GM19043 (cell line): ENCODE data around the gene PRKCE.

ENCODE experiments used
- ATAC-seq: cut with Tn5 transposase; IDR thresholded peaks from one replicate; pipeline ENCODE4 v1.9.1; 2021; ENCODE audit warnings: low read depth; ENCODE audit not compliant: unreplicated experiment

PRKCE gene

DNA sequence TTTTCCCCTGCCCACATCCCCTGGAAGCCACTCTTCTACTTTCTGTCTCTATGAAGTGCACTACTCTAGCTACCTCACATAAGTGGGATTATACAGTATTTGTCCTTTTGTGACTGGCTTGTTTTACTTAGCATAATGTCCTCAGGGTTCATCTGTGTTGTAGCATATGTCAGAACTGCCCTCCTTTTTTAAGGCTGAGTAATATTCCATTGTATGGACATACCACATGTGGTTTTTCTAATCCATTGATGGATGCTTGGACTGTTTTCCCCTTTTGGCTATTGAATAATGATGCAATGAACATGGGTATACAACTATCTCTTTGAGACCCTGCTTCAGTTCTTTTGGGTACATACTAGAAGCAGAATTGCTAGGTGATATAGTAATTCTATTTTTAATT, 95.9 kb downstream of the PRKCE start:
- ATAC-seq, result no peak

DNA sequence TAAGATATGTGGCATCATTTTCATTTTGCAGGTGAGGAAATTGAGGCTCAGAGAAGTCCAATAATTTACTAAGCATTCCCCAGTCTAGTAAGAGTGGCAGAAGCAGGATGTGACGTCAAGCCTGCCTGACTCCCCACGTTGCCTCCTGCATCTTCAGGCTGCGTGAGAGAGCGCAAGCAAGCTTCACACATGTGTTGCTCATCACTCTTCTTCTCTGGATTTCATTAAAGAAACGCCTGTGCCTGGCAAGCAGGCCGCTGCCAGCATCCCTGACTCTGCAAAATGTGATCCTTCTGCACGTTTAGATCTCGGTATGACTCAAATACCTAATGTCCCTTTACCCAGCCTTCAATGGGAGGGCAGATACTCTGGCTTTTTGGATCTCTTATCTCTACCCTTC, 96.8 kb downstream of the PRKCE start:
- no peak for ATAC-seq

DNA sequence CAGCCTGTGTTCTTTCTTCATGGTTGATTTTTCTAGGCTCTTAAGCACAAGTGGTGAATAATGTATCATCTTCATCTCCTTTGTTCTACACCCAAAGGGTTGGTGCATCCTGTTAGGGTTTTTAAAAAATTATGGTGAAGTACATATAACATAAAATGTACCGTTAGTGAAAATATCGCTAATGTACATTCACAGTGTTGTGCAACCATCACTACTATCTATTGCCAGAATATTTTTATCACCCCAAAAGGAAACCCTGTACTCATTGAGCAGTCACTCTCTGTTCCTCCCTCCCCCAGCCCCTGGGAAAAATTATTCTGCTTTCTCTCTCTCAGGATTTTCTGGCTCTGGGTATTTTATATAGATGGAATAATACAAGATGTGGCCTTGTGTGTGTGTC, 98.5 kb downstream of the PRKCE start:
- no peak for ATAC-seq

DNA sequence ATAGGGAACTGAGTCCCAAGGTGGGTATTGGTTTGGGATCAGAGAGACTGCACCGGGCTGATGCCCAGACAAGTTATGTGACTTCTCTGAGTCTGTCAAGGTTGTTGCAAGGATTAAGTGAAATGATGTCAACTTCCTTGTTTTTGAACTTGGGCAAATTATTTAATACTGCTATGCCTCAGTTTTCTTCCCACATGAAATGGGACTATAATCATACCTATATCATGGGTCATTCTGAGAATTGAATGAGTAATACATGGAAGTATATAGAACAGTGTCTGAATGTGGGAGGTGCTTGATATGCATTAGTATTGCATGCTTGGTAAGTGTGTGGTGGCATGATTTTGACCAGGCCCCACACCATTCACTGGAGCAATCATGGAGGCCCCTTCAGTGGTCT, 99.0 kb downstream of the PRKCE start:
- no peak for ATAC-seq

DNA sequence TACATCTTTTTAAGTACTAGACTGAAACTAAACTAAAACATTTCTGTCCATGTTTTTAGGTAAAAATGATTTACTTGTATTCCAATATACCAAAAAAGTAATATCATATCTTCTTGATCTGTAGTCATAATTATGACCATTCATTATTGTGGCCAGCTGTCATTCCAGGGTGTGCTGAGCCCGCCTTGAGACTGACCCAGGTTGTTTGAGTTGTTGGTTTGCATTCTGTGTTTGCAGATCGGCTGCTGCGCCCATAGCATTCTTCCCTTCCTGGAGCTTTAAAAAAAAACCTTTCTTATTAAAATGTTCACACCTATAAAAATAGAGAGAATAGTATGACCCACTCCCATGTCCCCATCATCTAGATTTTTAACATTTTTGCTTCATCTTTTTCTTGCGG, 101.9 kb downstream of the PRKCE start:
- ATAC-seq, result no peak

DNA sequence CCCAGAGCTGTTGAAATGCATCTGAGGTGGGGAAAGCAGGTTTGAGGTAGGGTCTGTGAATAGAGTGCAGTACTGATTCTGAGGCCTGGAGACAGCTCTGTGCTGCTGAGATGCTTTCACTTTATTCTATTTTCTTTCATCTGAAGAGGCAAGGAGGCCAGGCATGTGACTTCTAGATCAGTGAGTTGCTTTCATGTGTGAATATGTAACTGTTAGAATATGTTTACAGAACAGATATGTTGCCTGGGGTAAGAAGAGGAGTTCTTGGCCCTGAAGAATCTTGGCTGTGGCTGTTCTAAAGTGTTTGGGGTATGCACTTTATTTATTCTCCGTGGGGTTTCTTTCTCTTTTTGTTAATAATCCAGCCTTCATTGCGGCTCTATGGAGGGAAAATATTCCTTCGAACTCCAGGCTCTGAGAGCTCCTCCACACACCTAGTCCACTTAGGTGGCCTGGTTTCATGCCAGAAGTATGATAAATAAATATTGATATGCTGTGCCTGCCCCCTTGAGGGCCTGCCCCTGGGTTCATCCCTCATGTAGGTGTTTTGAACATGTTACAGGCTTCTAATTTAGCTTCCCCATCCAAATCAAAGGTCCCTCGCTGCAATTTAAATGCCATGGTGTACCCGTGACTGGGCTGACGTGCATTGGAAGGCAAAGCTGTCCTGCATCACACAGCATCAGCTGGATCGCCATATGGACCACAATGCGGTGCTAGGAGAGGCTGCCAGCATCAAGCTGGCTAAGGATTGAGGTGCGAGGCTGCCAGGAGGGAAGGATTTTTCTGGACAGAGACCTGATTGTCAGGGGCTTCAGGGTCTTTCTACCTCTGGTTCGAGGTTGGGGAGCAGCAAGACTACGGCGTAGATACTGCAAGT, 102.9 kb downstream of the PRKCE start:
- no peak for ATAC-seq

DNA sequence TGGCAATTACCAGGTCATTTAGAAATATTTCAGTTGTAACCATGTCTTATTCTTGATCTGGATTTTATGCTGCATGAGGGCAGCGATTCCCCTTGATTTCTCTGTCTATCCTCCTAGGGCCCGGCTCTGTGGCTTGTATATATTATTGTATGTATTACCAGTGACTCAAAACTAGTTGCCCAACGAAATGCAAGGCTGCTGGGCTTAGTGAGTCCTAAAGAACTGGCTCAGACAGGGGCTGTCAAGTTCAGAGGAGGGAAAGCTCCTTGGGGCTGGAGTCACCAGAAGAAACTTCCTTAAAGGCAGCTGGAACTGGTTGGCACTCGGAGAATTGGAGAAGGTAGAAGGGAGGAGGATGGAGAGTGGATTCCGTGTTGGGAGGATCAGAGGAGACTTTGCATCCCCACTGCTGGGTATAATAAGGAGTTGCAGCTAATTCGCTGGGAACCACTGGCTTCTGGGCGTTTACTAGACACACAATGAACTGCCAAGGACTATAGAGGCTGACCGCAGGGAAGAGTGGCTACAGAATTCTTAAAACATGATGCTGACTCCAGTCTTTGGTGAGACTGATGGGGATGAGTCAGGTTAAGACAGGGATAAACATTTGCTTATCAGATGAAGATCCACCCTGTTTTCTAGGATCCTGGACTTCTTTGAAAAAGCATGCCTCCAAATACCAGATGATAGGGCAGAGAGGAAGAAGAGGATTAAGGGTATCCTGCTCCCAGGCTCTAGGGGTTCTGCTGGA, 104.3 kb downstream of the PRKCE start:
- no peak for ATAC-seq

DNA sequence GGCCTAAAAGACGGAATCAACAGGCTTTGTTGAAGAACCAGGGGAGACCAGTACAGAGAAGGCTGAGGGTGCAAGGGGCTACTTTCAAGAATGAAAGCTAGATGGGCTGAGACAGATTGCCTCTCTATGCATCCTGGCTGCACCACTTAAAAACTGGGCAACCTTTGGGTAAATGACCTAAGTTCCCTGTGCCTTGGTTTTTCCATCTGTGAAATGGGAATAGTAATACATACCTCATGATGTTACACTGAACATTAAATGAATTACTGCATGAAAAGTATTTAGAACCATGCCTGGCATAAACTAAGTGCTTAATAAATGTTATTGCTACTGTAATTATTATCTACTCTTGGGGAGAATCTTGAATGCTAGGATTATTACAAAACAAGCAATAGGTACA, 106.5 kb downstream of the PRKCE start:
- ATAC-seq, result no peak

DNA sequence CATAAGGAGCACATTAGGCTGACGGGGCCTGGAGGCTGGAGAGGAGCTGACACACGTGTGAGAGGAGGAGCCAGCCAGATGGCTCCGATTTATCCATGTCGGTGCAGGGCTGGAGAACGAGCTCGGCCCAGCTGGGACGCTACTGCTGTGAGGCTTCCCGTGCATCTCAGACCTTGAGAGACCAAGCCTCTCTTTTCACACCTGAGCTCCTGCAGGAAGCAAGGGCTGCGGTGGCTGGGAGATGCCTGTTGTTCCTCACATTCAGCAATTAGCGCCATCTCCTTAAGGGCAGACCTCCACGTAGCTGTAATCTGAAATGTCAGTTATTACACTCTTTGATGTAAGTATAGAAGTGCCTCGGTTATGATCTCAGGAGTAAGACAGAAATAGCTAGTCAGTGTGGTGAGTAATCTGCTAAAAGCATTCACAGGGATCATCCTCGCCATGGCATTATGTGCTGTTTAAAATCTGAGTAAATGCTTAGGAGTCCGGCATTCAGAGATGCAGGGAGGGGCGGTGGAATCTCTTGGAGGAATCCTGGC, 107.9 kb downstream of the PRKCE start:
- no peak for ATAC-seq

DNA sequence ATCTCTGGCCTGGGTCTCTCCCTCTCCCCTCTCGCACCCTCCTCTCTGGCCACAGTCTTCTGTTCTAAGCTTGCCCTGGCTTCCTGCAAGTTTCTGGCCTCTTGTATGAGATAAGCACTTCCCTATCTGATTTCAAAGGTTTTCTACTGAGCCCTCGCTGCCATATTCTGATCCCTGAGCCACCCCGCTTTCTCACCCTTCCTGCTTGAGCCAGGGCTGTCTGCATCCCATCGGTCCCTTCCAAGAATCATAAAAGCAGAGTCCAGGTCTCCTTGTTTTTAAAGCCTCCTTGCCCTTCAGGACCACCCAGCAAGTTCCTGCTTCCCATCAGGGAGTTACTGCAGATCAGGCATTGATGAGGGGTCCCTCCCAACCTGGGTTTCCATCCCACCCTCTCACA, 110.2 kb downstream of the PRKCE start:
- no peak for ATAC-seq

DNA sequence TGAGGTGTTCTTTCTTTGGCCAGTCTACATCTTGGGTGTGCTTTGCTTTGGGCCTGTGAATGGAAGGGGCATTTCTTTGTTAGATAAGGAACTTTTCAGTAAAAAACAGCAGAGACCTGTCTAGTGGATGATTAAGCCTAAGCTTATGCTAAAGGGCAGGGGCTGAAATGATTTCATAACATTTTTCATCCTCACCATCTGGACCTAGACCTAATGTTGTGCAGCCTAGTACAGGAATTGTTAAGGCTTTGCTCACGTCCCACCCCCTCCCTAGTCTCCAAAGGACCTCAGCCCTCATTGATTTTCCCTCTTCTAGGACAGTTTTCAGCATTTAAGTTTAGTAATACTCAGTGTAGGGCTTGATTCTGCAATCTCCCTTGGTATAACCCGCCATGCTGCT, 111.8 kb downstream of the PRKCE start:
- no peak for ATAC-seq

DNA sequence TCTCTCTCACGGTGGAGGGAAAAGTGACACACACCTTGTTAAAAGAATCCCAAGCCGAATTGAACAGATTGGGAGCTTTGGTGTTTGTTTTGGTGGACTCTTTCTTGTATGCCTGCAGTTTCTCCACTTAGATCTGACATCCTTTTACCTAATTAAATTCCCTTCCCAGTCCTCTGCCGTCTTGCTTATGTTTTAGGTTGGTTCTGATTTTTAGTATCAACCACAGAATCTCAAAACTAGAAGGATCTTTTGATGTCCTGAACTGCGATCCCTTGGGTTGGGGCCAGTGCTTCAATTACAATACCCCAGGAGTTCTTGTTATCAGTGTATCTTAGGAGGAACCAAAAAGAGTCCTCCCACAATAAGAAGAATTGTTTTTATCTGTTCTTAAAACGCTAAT, 112.3 kb downstream of the PRKCE start:
- ATAC-seq, result no peak

DNA sequence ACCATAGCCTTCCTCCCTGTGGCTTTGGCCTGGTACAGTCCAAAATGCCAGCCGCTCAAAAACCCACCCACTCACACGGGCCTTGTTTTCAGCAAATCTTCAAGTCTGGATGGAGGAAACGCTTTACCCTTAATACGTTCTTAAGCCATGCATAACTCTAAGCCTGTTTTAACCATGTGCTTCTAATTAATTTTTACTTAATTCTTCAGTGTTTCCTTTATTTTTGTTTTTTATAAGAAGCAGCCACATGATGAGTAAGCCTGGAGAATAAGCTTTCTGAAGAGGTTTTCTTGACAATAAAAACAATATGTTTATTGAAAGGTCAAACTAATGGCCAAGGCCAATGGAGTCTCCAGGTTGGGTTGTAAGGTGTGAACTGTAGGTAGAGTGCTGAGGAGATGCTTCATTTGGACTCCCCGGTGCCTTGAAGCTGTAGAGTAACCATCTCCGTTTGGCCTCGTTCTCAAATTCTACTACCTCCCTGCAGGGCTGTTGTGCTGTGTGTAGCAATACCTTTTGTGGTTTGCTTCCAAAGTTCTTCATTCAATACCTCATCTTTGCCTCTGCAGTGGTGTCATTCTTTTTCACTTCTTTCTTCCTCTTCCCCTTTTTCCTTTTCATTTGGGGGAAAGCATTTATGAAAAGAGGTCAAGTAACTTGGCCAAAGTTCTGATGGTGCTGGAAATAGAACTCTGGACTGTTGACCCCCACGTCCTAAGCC, 113.7 kb downstream of the PRKCE start:
- no peak for ATAC-seq

DNA sequence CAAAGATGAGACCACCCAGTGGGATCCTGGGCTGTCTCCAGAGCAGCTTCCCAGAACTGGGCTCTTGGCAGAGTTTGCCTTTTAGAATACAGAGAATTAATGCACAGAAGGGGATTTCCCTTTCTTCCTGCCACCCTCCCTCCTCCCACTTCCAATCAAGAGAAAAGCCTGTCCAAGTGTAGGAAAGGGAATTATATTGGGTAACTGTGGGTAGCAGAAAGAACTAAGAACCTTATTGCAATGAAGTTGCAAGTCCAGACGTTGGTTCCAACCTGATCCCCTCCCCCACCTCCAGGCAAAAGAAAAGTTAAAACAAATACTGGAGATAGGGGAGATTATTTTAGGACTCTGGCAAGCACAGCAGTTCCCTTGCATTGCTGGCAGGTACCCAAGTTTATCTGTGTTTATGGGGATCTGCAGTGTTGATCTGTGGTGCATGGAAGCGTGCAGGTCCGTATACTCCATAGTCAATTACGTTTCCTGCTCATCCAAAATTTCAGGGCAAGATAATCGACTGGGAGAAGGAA, 114.3 kb downstream of the PRKCE start:
- ATAC-seq, result no peak

DNA sequence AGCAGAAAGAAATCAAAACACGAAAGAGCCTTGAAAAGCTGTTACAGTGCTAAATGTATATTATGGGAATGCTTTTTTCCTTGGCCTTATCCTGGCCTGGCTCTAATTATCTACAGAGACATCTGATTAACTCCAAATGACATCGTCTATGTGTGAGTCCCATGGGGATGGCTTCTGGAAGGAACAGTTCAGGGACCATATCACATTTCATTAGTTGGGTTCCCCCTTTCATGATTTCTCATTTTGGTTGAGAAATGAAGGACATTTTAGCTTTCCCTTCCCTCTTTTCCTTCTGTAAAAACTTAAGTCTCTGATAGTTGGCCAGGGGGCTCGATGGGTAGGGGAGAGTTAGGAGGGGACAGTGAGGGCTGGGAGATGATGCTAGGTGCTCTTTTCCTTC, 116.7 kb downstream of the PRKCE start:
- ATAC-seq, result no peak

DNA sequence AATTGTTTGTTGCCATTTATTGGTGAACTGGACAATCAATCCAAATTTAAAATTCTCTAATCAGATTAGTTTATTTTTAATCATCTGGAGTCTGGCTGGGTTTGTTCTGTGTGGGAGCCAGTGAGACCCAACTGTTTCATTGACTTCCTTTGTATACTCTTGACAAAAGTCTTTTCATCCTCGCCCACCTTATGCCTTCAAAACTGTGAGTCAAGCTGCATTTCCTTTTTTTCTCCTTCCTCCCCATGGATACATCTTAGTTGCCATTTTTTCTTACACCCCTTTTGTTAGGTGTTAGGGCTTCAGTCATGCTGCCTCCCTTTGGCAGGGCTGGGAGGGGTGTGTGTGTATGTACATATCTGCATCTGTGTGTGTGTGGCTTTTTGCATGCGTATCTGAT, 117.6 kb downstream of the PRKCE start:
- ATAC-seq, result no peak

DNA sequence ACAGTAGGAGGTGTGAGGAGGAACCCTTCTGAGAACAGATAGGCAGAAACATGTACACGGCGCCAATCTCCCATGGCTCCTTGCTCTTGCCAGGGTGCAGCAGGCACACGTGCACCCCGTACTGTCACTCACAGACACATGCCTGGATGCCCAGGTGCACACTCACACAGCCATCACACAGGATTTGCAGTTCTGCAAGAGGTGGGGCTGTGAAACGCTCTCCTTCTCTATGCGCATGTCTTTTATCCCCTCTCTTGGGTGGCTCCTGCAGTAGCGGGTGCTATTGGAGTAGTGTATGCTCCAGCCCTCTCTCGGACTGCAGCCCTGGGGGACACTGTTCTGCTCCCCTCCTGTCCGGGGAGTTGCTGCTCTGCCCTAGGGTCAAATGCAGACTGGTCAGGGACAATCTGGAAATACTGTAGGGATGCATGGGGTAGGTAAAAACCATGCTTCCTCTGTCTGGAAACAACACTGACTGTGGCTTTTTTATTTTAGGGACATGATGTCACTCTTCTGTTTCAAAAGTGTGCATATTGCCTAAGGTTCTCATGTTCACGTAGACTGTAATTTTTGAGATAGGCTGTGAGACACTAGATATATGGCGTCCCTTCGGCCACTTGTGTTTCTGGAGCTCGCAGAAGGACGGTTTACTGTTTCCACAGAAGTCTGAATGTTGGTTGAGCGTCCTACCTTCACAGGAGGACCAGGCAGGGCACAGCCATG, 118.5 kb downstream of the PRKCE start:
- ATAC-seq, result no peak

DNA sequence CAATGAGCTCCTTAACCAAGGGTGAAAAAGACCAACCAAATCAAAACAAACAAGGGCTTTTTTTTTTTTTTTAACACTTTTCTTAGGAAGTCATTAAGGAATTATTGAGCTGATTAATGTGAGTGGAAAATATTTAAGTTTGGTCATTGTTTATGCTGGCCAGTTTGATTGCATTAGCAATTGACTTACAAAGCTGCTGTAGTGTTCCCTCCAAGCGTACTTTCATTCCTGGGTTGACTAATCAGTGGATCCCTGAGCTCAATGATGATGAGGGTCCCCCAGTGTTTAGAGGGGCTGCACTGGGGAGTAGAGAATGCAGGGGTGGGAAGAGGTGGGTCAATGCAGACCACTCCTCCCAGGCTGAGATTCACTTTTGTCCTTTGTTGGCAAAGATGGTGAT, 119.3 kb downstream of the PRKCE start:
- ATAC-seq, result no peak

DNA sequence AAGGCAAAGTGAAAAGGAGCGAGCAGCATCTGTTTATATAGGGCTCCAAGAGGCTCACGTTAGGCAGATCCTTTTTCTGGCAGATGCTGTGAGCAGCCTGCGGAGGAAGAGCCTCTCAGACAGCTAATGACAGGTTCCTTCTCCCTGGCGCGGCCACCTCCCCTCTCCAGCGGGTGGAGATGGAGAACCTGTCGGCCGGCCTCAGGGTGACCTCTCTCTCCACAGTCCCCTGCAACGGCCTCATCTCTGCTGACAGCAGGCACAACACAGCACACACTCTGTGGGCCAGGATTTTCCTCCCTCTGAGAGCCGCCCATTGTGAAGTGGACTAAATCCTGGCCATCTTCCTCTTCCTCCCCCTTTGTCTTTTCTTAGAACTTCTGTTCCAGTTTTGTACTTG, 119.8 kb downstream of the PRKCE start:
- ATAC-seq, result no peak

DNA sequence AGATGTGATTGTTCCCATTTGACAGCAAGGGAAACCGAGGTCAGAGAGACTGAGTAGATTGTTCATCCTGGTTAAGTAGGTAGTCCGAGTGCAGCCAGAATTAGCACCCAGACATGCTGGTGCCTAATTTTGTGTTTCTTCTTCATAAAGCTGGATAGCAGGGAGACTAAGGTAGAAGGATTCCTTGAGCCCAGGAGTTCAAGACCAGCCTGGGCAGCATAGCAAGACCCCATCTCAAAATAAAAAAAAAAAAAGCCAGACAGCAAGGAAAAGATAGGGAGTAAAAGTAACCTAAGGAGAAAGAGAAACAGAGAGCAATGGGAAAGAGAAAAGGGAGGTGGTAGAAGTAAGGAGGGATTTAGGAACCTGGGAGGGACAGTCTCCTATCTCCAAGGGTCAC, 120.6 kb downstream of the PRKCE start:
- no peak for ATAC-seq
